Pancreas (tissue), 10 donors: ENCODE measurements around the gene MMP15. TPM values are rescaled to one million over a fixed set of nuclear protein-coding genes. Genes with fewer than 3 reads are reported as not detected.
"Not testable (repeated sequence)": the region's sequence is repeated elsewhere in the genome, so short reads cannot be mapped to it uniquely, and the experiment has no call there.

Experiments used
- ATAC-seq, 4 donors: fragments of 200-7000 bp; cut with Tn5 transposase; one replicate each; pipeline versions ENCODE4 v1.8.0 to v1.9.1; 2020; ENCODE audit warnings: mild to moderate bottlenecking in 4 of 4, moderate library complexity in 4 of 4
- DNase-seq, 6 donors: peaks; one replicate each; pipeline ENCODE4 v3.0.0-alpha.2; 2020
- FAIRE-seq: peaks from 2 replicates; lab custom pipeline; 2012; peaks lifted over from hg19 to GRCh38; lab: Jason Lieb, UNC
- H3K27ac ChIP-seq, 4 donors: fragments of 200-600 bp; sonication (generic); 1 replicate in 3 of 4; 2 replicates in 1 of 4; pipeline versions ENCODE4 v1.5.0 to v1.8.0; 2020
- H3K27me3 ChIP-seq, 4 donors: fragments of 200-600 bp; one replicate each; pipeline ENCODE4 v1.8.0; 2021
- H3K36me3 ChIP-seq, 3 donors: fragments of 200-600 bp; sonication (generic) in 1 of 3; one replicate each; pipeline versions ENCODE4 v1.5.0 to v1.8.0; 2020 to 2021
- H3K4me1 ChIP-seq, 3 donors: fragments of 200-600 bp; one replicate each; pipeline ENCODE4 v1.8.0; 2021
- H3K4me3 ChIP-seq, 4 donors: fragments of 200-600 bp; sonication (generic) in 2 of 4; one replicate each; pipeline versions ENCODE4 v1.5.0 to v1.8.0; 2020 to 2021
- H3K9me3 ChIP-seq, 4 donors: fragments of 200-600 bp; one replicate each; pipeline ENCODE4 v1.8.0; 2021
- CTCF ChIP-seq, 4 donors: fragments of 200-600 bp; sonication (generic) in 3 of 4; IDR thresholded peaks; one replicate each; pipeline versions ENCODE4 v1.5.0 to v1.8.0; 2021; ENCODE audit warnings: antibody characterized with exemption in 4 of 4
- WGBS, 2 donors: extraction: QIAGEN DNeasy Blood & Tissue Kit; methylation state at CpG; one replicate each; pipeline ENCODE4 v1.1.7; 2013; 5-methylcytosine and 5-hydroxymethylcytosine counted together
- intact Hi-C, 3 donors: fragments of 100-400 bp; cut with DNase I; formaldehyde crosslinking; loops; one replicate each; pipeline versions ENCODE4 v1.11.1 to v1.14.2; 2022
- polyA plus RNA-seq, 2 donors: library from polyadenylated mRNA; stranded (reverse); fragments of 200-250 nt; gene quantifications; one replicate each; pipeline ENCODE4 v1.2.3, GENCODE V29; 2013
- total RNA-seq, 6 donors: library from RNA; stranded (reverse); fragmentation: NEBNext Ultra II Directional in 4 of 6; extraction: Animal tissue kit (Norgen Biotek cat#: 25700) in 4 of 6; gene quantifications; one replicate each; pipeline versions ENCODE4 v1.2.1 to v1.2.4, GENCODE V29; 2021 to 2023
- donor health status: healthy with polysubstance abuse.
- donor health status: DM: no; HTN: no; CAD: no; lungs with moderate emphysema.
- donor health status: DM: no; HTN: no; CAD: no.
- donor health status: control.
- donor health status: control.
- donor health status: Bipolar disorder and iron deficiency.
- donor health status: DM: yes; HTN: yes; CAD: no.
- donor health status: DM: no; HTN: no; CAD: no.
- donor health status: DM: no; HTN: no; CAD: no.
- donor health status: DM: yes; HTN: yes; CAD: no.

MMP15 gene
- total RNA-seq (10 to 100 TPM; 11.2 to 30.2 (median 17.7) TPM), polyA plus RNA-seq (10 to 100 TPM; 22.3 to 24.0 TPM)

- Histone ChIP-seq H3K4me1 (peaks cover 15 to 25% (median 24%) of the 10 kb centered on the region in 3 donors), H3K4me3 (peak within 1 kb of the TSS; percentile 73 to 86 (median 82)), H3K27ac (peak within 1 kb of the TSS; percentile 82 to 90 (median 83)), H3K27me3 (no peaks in the 10 kb centered on the region), H3K36me3 (no peaks in the 10 kb centered on the region), H3K9me3 (no peaks in the 10 kb centered on the region)
- FAIRE-seq, result no peak
- WGBS, 2 donors, result 0% methylated on average over 65 to 90 of the region's 90 CpGs
- peak; percentile 92 to 96 (median 94) for DNase-seq
- no peak for TF ChIP-seq CTCF (IDR thresholded peaks at IDR 0.05)
- ATAC-seq, result peak; percentile 70 to 79 (median 77)
- intact Hi-C loops, result loop anchor here in 1 of 3 donors (10.0 kb wide), 1 partner anchor 99 kb away; the partner anchor contains the start of gene CFAP20
Observed at GRCh38 chr16:58025351-58026138, at the start of gene MMP15. MMP15 (plus strand) TSS chr16:58025754; CDS start chr16:58026351, 597 bp downstream.

- intact Hi-C loops, result no loop called here
- no peaks in the 10 kb centered on the region for H3K36me3 ChIP-seq
- FAIRE-seq, result no peak
- H3K4me1 ChIP-seq, result no peaks in the 10 kb centered on the region
- no peak for DNase-seq
- H3K9me3 ChIP-seq, result no peaks in the 10 kb centered on the region
- TF ChIP-seq CTCF (IDR thresholded peaks at IDR 0.05), result no peak
- H3K27me3 ChIP-seq, result no peaks in the 10 kb centered on the region
- H3K4me3 ChIP-seq, result no peak overlapping the region
- WGBS, 2 donors, result 66 to 69% methylated on average over 2 of the region's 2 CpGs
- no peak overlapping the region for H3K27ac ChIP-seq
- ATAC-seq, result peak in 3 of 4 donors; percentile 55 to 72 (median 61)
Observed at GRCh38 chr16:57976331-57976796, 49.2 kb upstream of the MMP15 start.

DNA sequence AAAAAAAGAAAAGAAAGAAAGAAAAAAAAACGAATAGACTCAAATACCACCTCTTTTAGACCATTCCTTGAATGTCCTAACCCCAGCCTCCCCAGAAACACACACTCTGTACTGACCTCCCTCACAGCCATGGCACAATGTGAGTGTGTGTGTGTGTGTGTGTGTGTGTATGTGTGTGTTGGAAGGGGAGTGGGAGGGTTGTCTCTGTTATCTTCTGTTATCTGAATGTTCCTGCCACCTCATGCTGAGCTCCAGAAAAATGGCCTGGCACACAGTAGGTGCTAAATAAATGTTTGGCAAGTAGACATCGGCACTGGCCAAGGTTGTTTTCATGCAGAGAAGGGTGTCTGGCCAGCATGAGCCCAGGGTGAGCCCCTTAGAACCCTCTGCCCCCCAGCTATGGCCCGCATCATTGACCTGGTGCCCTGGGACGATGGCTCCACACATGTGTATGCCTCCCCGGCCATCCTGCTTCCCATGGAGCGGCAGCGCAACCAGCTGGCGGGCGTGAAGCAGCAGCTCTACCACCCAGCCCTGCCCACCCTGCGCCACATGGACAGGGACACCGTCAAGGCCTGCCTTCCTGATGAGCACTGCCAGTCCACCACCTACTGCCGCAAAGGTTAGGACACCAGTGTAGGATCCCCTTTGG, 48.0 kb upstream of the MMP15 start:
- no peak for FAIRE-seq
- Histone ChIP-seq H3K9me3 (no peaks in the 10 kb centered on the region), H3K36me3 (no peaks in the 10 kb centered on the region), H3K4me3 (no peak overlapping the region), H3K4me1 (no peaks in the 10 kb centered on the region), H3K27ac (no peak overlapping the region), H3K27me3 (no peaks in the 10 kb centered on the region)
- intact Hi-C loops, result no loop called here
- TF ChIP-seq CTCF (IDR thresholded peaks at IDR 0.05), result no peak
- no peak for DNase-seq
- 83 to 85% methylated on average over 12 of the region's 12 CpGs for WGBS, 2 donors
- no peak for ATAC-seq

GRCh38 chr16:57978070-57978465, 47.5 kb upstream of the MMP15 start:
- H3K4me3 ChIP-seq, H3K9me3 ChIP-seq, ATAC-seq, H3K27ac ChIP-seq, H3K4me1 ChIP-seq, H3K27me3 ChIP-seq, FAIRE-seq, DNase-seq, H3K36me3 ChIP-seq, intact Hi-C loops: not testable (repeated sequence)
- 84 to 92% methylated on average over 2 of the region's 2 CpGs for WGBS, 2 donors

DNA sequence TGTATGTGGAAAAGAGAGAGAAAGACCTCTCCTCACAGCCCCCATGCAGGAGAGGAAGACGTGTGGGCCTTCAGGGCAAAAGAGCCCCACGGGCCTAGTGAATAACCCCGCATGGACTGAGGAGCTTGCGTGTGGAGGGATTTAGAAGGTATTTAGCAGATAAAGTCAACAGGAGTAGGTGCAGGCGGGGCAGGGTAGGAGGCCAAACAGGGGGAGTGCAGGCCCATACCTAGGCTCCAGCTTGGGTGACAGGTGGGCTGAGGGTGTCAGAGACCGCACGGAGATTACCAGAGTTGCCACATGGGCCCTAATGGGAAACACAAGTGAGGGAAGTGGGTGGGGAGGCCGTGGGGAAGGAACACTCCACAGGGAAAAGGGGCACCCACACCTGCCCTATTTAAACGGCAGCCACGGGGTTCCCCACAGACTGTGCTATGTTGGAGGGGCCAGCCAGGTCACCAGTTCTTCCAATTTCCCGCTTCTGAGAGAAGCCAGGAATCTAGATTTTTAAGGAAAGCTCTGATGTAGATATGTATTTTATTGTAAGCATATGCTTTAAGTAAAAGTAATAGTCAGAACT, 46.5 kb upstream of the MMP15 start:
- Histone ChIP-seq H3K36me3 (no peaks in the 10 kb centered on the region), H3K9me3 (no peaks in the 10 kb centered on the region), H3K27ac (no peak overlapping the region), H3K4me1 (no peaks in the 10 kb centered on the region), H3K27me3 (no peaks in the 10 kb centered on the region), H3K4me3 (no peak overlapping the region)
- DNase-seq, result no peak
- no peak for TF ChIP-seq CTCF (IDR thresholded peaks at IDR 0.05)
- intact Hi-C loops, result no loop called here
- no peak for ATAC-seq
- no peak for FAIRE-seq
- WGBS, 2 donors, result 82 to 91% methylated on average over 11 of the region's 11 CpGs
